HUES48 (cell line): ENCODE data around the gene EIF2A.
"Not testable (repeated sequence)": the region's sequence is repeated elsewhere in the genome, so short reads cannot be mapped to it uniquely, and the experiment has no call there.

ENCODE experiments used
- H3K27ac ChIP-seq: one replicate; pipeline ENCODE4 v1.7.0; 2013; ENCODE audit warnings: low read depth, low read length, inconsistent platforms
- H3K27me3 ChIP-seq: 2 replicates; pipeline ENCODE4 v1.6.1; 2013; ENCODE audit warnings: mild to moderate bottlenecking, low read length; ENCODE audit not compliant: control insufficient read depth, insufficient read depth
- H3K36me3 ChIP-seq: 2 replicates; pipeline ENCODE4 v1.6.1; 2013; ENCODE audit warnings: low read length; ENCODE audit not compliant: control insufficient read depth, insufficient read depth
- H3K4me1 ChIP-seq: 2 replicates; pipeline ENCODE4 v1.6.1; 2013; ENCODE audit warnings: mild to moderate bottlenecking, low read length; ENCODE audit not compliant: control insufficient read depth, insufficient read depth
- H3K4me3 ChIP-seq: 2 replicates; pipeline ENCODE4 v1.5.1; 2013; ENCODE audit warnings: mild to moderate bottlenecking, low read depth, low read length
- H3K9ac ChIP-seq: 2 replicates; pipeline ENCODE4 v1.6.1; 2013; ENCODE audit warnings: mild to moderate bottlenecking, low read depth, low read length, moderate library complexity
- H3K9me3 ChIP-seq: 2 replicates; pipeline ENCODE4 v1.6.1; 2013; ENCODE audit warnings: low read length; ENCODE audit not compliant: control insufficient read depth, insufficient read depth

EIF2A gene

GRCh38 chr3:150581174-150581573 lies 34.6 kb downstream of the EIF2A start:
- no peaks in the 10 kb centered on the region for H3K27me3 ChIP-seq
- no peak overlapping the region for H3K4me3 ChIP-seq
- H3K27ac ChIP-seq = no peak overlapping the region
- H3K9ac ChIP-seq = no peak overlapping the region
- H3K9me3 ChIP-seq = no peaks in the 10 kb centered on the region
- peaks cover 89% of the 10 kb centered on the region for H3K36me3 ChIP-seq
- no peaks in the 10 kb centered on the region for H3K4me1 ChIP-seq

GRCh38 chr3:150582620-150583019 lies 36.0 kb downstream of the EIF2A start:
- Histone ChIP-seq H3K27ac (no peak overlapping the region), H3K36me3 (peaks cover 74% of the 10 kb centered on the region), H3K27me3 (no peaks in the 10 kb centered on the region), H3K4me1 (no peaks in the 10 kb centered on the region), H3K9me3 (no peaks in the 10 kb centered on the region), H3K4me3 (no peak overlapping the region), H3K9ac (no peak overlapping the region)

- no peak overlapping the region for H3K4me3 ChIP-seq
- no peaks in the 10 kb centered on the region for H3K27me3 ChIP-seq
- peaks cover 71% of the 10 kb centered on the region for H3K36me3 ChIP-seq
- no peak overlapping the region for H3K27ac ChIP-seq
- no peak overlapping the region for H3K9ac ChIP-seq
- no peaks in the 10 kb centered on the region for H3K4me1 ChIP-seq
- H3K9me3 ChIP-seq = no peaks in the 10 kb centered on the region
These were observed 36.4 kb downstream of the EIF2A start for GRCh38 chr3:150583028-150583427.

- no peaks in the 10 kb centered on the region; the same call in 1 of the 2 replicates for H3K4me1 ChIP-seq
- H3K27ac ChIP-seq = no peak overlapping the region
- no peaks in the 10 kb centered on the region for H3K27me3 ChIP-seq
- H3K4me3 ChIP-seq = no peak overlapping the region
- no peaks in the 10 kb centered on the region for H3K9me3 ChIP-seq
- no peak overlapping the region for H3K9ac ChIP-seq
- peaks cover 31% of the 10 kb centered on the region for H3K36me3 ChIP-seq
These were observed 41.6 kb downstream of the EIF2A start for GRCh38 chr3:150588027-150588830.

- H3K4me3 ChIP-seq = no peak overlapping the region
- H3K9me3 ChIP-seq = no peaks in the 10 kb centered on the region
- no peak overlapping the region for H3K9ac ChIP-seq
These were observed 43.2 kb downstream of the EIF2A start for GRCh38 chr3:150589759-150590158.

GRCh38 chr3:150594150-150594549 lies 47.6 kb downstream of the EIF2A start:
- H3K4me1 ChIP-seq = peaks cover 9% of the 10 kb centered on the region
- no peaks in the 10 kb centered on the region for H3K27me3 ChIP-seq
- H3K4me3 ChIP-seq = no peak overlapping the region
- H3K27ac ChIP-seq = no peak overlapping the region
- H3K36me3 ChIP-seq = no peaks in the 10 kb centered on the region
- no peaks in the 10 kb centered on the region for H3K9me3 ChIP-seq
- H3K9ac ChIP-seq = no peak overlapping the region

More at GRCh38 chr3:150589759-150590158, 43.2 kb downstream of the EIF2A start:
- Histone ChIP-seq H3K36me3 (peaks cover 16% of the 10 kb centered on the region), H3K4me1 (no peaks in the 10 kb centered on the region; the same call in 1 of the 2 replicates), H3K27ac (no peak overlapping the region), H3K27me3 (no peaks in the 10 kb centered on the region)

GRCh38 chr3:150597646-150598045 lies 51.1 kb downstream of the EIF2A start:
- Histone ChIP-seq H3K4me1 (peaks cover 30% of the 10 kb centered on the region), H3K27ac (no peak overlapping the region), H3K36me3 (no peaks in the 10 kb centered on the region), H3K9ac (no peak overlapping the region), H3K27me3 (no peaks in the 10 kb centered on the region), H3K9me3 (no peaks in the 10 kb centered on the region), H3K4me3 (no peak overlapping the region)

GRCh38 chr3:150599611-150600297 lies 53.2 kb downstream of the EIF2A start:
- peak overlapping the region; percentile 26; the same call in 1 of the 2 replicates for H3K4me3 ChIP-seq
- H3K9ac ChIP-seq = peak overlapping the region; percentile 65

GRCh38 chr3:150600647-150601530 lies 54.3 kb downstream of the EIF2A start:
- H3K9me3 ChIP-seq, H3K9ac ChIP-seq, H3K36me3 ChIP-seq, H3K27me3 ChIP-seq, H3K4me3 ChIP-seq: not testable (repeated sequence)
- Histone ChIP-seq H3K4me1 (peaks cover 43% of the 10 kb centered on the region), H3K27ac (peak overlapping the region; percentile 96)

More at GRCh38 chr3:150599611-150600297, 53.2 kb downstream of the EIF2A start:
- H3K27ac ChIP-seq = peak overlapping the region; percentile 96
- no peaks in the 10 kb centered on the region for H3K9me3 ChIP-seq
- H3K36me3 ChIP-seq = no peaks in the 10 kb centered on the region
- peaks cover 35% of the 10 kb centered on the region for H3K4me1 ChIP-seq
- H3K27me3 ChIP-seq = no peaks in the 10 kb centered on the region

GRCh38 chr3:150602426-150603152 lies 56.0 kb downstream of the EIF2A start:
- Histone ChIP-seq H3K27ac (peak overlapping the region; percentile 96), H3K27me3 (no peaks in the 10 kb centered on the region), H3K4me1 (peaks cover 55% of the 10 kb centered on the region), H3K9ac (peak overlapping the region; percentile 95), H3K4me3 (peak overlapping the region; percentile 92), H3K36me3 (peaks cover 10% of the 10 kb centered on the region), H3K9me3 (no peaks in the 10 kb centered on the region)
